ENCODE data around the gene ICAM1. TPM values are rescaled to one million over a fixed set of nuclear protein-coding genes. Genes with fewer than 3 reads are reported as not detected.
A peak's percentile ranks its signal among the peaks of the same experiment; 100 is the strongest.

ICAM1 gene
- total and polyA plus RNA-seq, 7 donors, result 5.4 to 33.1 (median 14.1) TPM

DNA sequence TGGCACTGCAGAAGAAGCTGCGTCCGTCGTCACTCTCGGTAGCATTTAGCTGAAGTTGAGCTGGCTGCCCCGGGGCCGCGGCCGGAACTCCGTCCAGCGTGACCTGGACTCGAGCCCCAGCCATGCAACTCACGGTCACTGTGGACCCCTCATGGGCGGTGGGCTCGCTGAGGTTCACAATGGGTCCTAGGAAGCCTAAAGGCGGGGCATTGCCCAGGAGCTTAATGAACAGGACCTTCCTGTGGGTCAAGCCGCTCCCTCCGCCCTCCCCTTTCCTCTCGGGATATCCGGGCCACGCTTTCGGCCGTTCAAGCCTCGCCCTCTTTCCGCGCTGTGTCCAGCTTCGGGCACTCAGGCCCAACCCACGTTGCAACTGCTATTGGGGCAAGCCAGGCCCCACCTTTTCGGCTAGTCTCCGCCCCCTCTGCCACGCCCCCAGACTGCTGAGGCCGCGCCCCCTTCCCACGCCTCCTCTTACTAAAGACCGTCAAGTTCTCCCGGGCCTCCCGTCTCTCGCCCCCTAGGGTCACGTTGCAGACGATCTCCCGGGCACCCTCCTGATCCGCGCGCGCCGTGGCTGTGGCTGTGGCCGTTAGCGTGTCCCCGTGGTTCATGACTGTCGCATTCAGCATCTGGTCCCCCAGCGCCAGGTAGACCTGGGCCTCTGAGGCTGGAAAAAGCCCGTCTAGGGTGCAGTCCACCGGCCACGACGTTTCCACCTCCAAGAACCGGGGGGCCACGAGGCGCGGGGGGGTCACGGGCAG, 63.9 kb downstream of the ICAM1 start:
- TF ChIP-seq, protein P1, sequence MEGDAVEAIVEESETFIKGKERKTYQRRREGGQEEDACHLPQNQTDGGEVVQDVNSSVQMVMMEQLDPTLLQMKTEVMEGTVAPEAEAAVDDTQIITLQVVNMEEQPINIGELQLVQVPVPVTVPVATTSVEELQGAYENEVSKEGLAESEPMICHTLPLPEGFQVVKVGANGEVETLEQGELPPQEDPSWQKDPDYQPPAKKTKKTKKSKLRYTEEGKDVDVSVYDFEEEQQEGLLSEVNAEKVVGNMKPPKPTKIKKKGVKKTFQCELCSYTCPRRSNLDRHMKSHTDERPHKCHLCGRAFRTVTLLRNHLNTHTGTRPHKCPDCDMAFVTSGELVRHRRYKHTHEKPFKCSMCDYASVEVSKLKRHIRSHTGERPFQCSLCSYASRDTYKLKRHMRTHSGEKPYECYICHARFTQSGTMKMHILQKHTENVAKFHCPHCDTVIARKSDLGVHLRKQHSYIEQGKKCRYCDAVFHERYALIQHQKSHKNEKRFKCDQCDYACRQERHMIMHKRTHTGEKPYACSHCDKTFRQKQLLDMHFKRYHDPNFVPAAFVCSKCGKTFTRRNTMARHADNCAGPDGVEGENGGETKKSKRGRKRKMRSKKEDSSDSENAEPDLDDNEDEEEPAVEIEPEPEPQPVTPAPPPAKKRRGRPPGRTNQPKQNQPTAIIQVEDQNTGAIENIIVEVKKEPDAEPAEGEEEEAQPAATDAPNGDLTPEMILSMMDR (IDR thresholded peaks at IDR 0.05), result no peak
- TF ChIP-seq POLR2AphosphoS5 (IDR thresholded peaks at IDR 0.05) (peak; percentile 50 to 88 (median 80)), POLR2A (IDR thresholded peaks at IDR 0.05) (peak; percentile 40 to 71), EP300 (IDR thresholded peaks at IDR 0.05) (no peak)
- no peaks in the 10 kb centered on the region for H3K27me3 ChIP-seq
- peaks cover 2 to 10% (median 7%) of the 10 kb centered on the region in 4 donors for H3K36me3 ChIP-seq
- WGBS, 2 donors, result 12 to 53% methylated on average over 59 of the region's 59 CpGs
- peak overlapping the region; percentile 59 to 76 (median 68) for H3K4me3 ChIP-seq
- H3K9me3 ChIP-seq, result no peaks in the 10 kb centered on the region
- peak; percentile 98 for DNase-seq
- H3K4me1 ChIP-seq, result peaks cover 0 to 33% (median 27%) of the 10 kb centered on the region in 4 donors
- intact Hi-C loops (cut with DNase I), result loop anchor here (5.0 to 10.0 kb wide), 2 partner anchors 68 to 140 kb away; partner anchors contain the start of genes CDC37 and DNMT1
- peak overlapping the region; percentile 84 to 95 (median 91) for H3K27ac ChIP-seq

DNA sequence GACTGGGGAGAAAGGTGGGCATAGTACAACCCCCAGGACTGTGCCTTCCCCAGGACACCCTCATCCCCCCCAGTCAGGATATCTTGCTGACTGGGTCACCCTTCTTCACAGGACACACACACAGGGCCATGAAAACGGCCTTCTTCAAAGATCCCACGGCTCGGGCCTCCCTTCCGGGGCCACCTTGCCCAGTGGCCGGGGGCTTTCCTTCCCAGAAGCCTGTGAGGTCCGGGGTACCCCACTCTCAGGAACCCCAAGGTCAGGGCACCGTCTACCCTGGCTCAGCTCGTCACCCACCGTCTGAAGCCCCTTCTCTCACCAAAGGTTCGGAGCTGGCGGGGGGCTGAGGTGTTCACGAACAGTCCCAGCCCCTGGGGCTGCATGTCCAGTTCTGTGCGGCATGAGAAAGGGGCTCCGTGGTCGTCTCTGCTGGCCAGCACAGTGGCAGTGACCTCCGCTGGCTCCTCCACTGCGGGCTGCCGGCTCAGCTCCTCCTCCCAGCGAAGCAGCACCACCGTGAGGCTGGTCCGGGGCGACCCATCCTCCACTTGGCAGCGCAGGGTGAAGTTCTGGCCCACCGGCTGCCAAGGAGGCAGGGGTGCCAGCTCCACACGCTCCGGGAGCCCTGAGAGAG, 64.5 kb downstream of the ICAM1 start:
- intact Hi-C loops (cut with DNase I), result loop anchor here (10.0 kb wide), 1 partner anchor 141 kb away; the partner anchor contains the start of gene DNMT1
- Histone ChIP-seq H3K4me1 (peaks cover 0 to 33% (median 27%) of the 10 kb centered on the region in 4 donors), H3K36me3 (peaks cover 0 to 3% (median 1%) of the 10 kb centered on the region in 4 donors), H3K9me3 (no peaks in the 10 kb centered on the region), H3K27ac (peak overlapping the region; percentile 56 to 91 (median 88)), H3K4me3 (peak overlapping the region in 3 of 4 donors; percentile 59 to 76 (median 70)), H3K27me3 (no peaks in the 10 kb centered on the region)
- TF ChIP-seq POLR2A (IDR thresholded peaks at IDR 0.05) (no peak), EP300 (IDR thresholded peaks at IDR 0.05) (no peak), POLR2AphosphoS5 (IDR thresholded peaks at IDR 0.05) (no peak)
- TF ChIP-seq, protein P1 (IDR thresholded peaks at IDR 0.05), result no peak
- no peak for DNase-seq
- WGBS, 2 donors, result 68 to 82% methylated on average over 26 of the region's 26 CpGs

Small RNA genes lying within 50 kb of the gene (small RNA-seq; reads per million reads assigned to genes)
- gene AC011511.1 (0 reads per million in 3 donors), gene AC011511.4 (0 reads per million in 3 donors), gene MIR4322 (0 reads per million in 3 donors)

Other genes starting within 250 kb of the ICAM1 start
- gene SHFL, start 184.8 kb upstream of the ICAM1 start, total RNA-seq, result 10 to 100 TPM; 25.3 to 44.9 (median 27.9) TPM
- gene SHFL, start 184.8 kb upstream of the ICAM1 start, polyA plus RNA-seq, result 10 to 100 TPM; 17.1 to 39.0 (median 23.4) TPM
- gene ANGPTL6, start 168.4 kb upstream of the ICAM1 start, total RNA-seq, result not detected
- 1 to 10 TPM in 1 of 3 donors, under 1 TPM in 1, not detected in 1; 0.69 to 1.6 TPM for gene ANGPTL6, start 168.4 kb upstream of the ICAM1 start, polyA plus RNA-seq
- gene PPAN, start 164.8 kb upstream of the ICAM1 start, total RNA-seq, result 10 to 100 TPM; 24.6 to 29.1 (median 25.8) TPM
- gene PPAN, start 164.8 kb upstream of the ICAM1 start, polyA plus RNA-seq, result 10 to 100 TPM; 16.2 to 58.7 (median 18.5) TPM
- 10 to 100 TPM in 1 of 4 donors, 1 to 10 TPM in 3; 2.9 to 10.3 (median 6.3) TPM for gene P2RY11, start 159.4 kb upstream of the ICAM1 start, total RNA-seq
- 10 to 100 TPM in 1 of 3 donors, 1 to 10 TPM in 2; 1.2 to 18.5 (median 1.8) TPM for gene P2RY11, start 159.4 kb upstream of the ICAM1 start, polyA plus RNA-seq
- gene EIF3G, start 151.2 kb upstream of the ICAM1 start, total RNA-seq, result 100 to 1,000 TPM; 278 to 392 (median 336) TPM
- 100 to 1,000 TPM; 103 to 210 (median 202) TPM for gene EIF3G, start 151.2 kb upstream of the ICAM1 start, polyA plus RNA-seq
- gene DNMT1, start 76.2 kb upstream of the ICAM1 start, total RNA-seq, result 10 to 100 TPM; 22.1 to 47.6 (median 34.9) TPM
- gene DNMT1, start 76.2 kb upstream of the ICAM1 start, polyA plus RNA-seq, result 10 to 100 TPM; 12.0 to 47.9 (median 13.6) TPM
- 10 to 100 TPM in 3 of 4 donors, 1 to 10 TPM in 1; 7.1 to 13.0 (median 10.6) TPM for gene S1PR2, start 39.8 kb upstream of the ICAM1 start, total RNA-seq
- gene S1PR2, start 39.8 kb upstream of the ICAM1 start, polyA plus RNA-seq, result 1 to 10 TPM; 1.2 to 3.6 (median 3.5) TPM
- 10 to 100 TPM; 37.9 to 68.9 (median 62.8) TPM for gene MRPL4, start 18.9 kb upstream of the ICAM1 start, total RNA-seq
- 10 to 100 TPM; 45.1 to 85.2 (median 51.1) TPM for gene MRPL4, start 18.9 kb upstream of the ICAM1 start, polyA plus RNA-seq
- not detected for gene ICAM4, start 15.8 kb downstream of the ICAM1 start, total RNA-seq
- gene ICAM4, start 15.8 kb downstream of the ICAM1 start, polyA plus RNA-seq, result under 1 TPM in 1 of 3 donors, not detected in 2; 0.42 TPM
- under 1 TPM in 2 of 4 donors, not detected in 2; 0.54 to 0.83 TPM for gene ICAM5, start 18.8 kb downstream of the ICAM1 start, total RNA-seq
- gene ICAM5, start 18.8 kb downstream of the ICAM1 start, polyA plus RNA-seq, result under 1 TPM in 2 of 3 donors, not detected in 1; 0.23 to 0.92 TPM
- gene ZGLP1, start 38.7 kb downstream of the ICAM1 start, total RNA-seq, result 1 to 10 TPM; 1.1 to 4.3 (median 2.4) TPM
- gene ZGLP1, start 38.7 kb downstream of the ICAM1 start, polyA plus RNA-seq, result 1 to 10 TPM in 2 of 3 donors, not detected in 1; 2.4 to 6.0 TPM
- 10 to 100 TPM; 25.2 to 45.9 (median 31.9) TPM for gene FDX2, start 44.9 kb downstream of the ICAM1 start, total RNA-seq
- gene FDX2, start 44.9 kb downstream of the ICAM1 start, polyA plus RNA-seq, result 10 to 100 TPM; 19.2 to 21.6 (median 20.1) TPM
- gene RAVER1, start 62.4 kb downstream of the ICAM1 start, total RNA-seq, result 10 to 100 TPM; 10.0 to 28.5 (median 14.9) TPM
- gene RAVER1, start 62.4 kb downstream of the ICAM1 start, polyA plus RNA-seq, result 10 to 100 TPM in 2 of 3 donors, 1 to 10 TPM in 1; 8.4 to 37.0 (median 14.8) TPM
- 1 to 10 TPM; 1.9 to 4.2 (median 3.4) TPM for gene ICAM3, start 68.5 kb downstream of the ICAM1 start, total RNA-seq
- 10 to 100 TPM; 24.5 to 45.2 (median 35.4) TPM for gene ICAM3, start 68.5 kb downstream of the ICAM1 start, polyA plus RNA-seq
- gene TYK2, start 109.5 kb downstream of the ICAM1 start, total RNA-seq, result 100 to 1,000 TPM in 1 of 4 donors, 10 to 100 TPM in 3; 36.7 to 125 (median 50.3) TPM
- gene TYK2, start 109.5 kb downstream of the ICAM1 start, polyA plus RNA-seq, result 100 to 1,000 TPM in 1 of 3 donors, 10 to 100 TPM in 2; 35.6 to 117 (median 38.4) TPM
- 100 to 1,000 TPM; 106 to 144 (median 118) TPM for gene CDC37, start 132.4 kb downstream of the ICAM1 start, total RNA-seq
- 100 to 1,000 TPM; 129 to 294 (median 146) TPM for gene CDC37, start 132.4 kb downstream of the ICAM1 start, polyA plus RNA-seq
- 10 to 100 TPM in 3 of 4 donors, 1 to 10 TPM in 1; 7.6 to 14.7 (median 12.9) TPM for gene PDE4A, start 149.4 kb downstream of the ICAM1 start, total RNA-seq
- 1 to 10 TPM; 4.2 to 7.2 (median 6.2) TPM for gene PDE4A, start 149.4 kb downstream of the ICAM1 start, polyA plus RNA-seq
- 10 to 100 TPM; 45.4 to 67.8 (median 53.1) TPM for gene KEAP1, start 232.2 kb downstream of the ICAM1 start, total RNA-seq
- gene KEAP1, start 232.2 kb downstream of the ICAM1 start, polyA plus RNA-seq, result 10 to 100 TPM; 43.2 to 62.4 (median 50.5) TPM
- not detected for gene S1PR5, start 246.3 kb downstream of the ICAM1 start, total RNA-seq
- gene S1PR5, start 246.3 kb downstream of the ICAM1 start, polyA plus RNA-seq, result under 1 TPM in 1 of 3 donors, not detected in 2; 0.07 TPM